Activated T-cell treated with anti-CD3 and anti-CD28 coated beads, Interleukin-2, amount 50 U/mL, for 48 hours (primary cell): ENCODE data around the gene ZNF555.
"Not testable (repeated sequence)": the region's sequence is repeated elsewhere in the genome, so short reads cannot be mapped to it uniquely, and the experiment has no call there.

Source experiments
- DNase-seq, 2 experiments: peaks; one replicate each; pipeline ENCODE4 v3.0.0-alpha.2; 2020

Gene ZNF555

DNA sequence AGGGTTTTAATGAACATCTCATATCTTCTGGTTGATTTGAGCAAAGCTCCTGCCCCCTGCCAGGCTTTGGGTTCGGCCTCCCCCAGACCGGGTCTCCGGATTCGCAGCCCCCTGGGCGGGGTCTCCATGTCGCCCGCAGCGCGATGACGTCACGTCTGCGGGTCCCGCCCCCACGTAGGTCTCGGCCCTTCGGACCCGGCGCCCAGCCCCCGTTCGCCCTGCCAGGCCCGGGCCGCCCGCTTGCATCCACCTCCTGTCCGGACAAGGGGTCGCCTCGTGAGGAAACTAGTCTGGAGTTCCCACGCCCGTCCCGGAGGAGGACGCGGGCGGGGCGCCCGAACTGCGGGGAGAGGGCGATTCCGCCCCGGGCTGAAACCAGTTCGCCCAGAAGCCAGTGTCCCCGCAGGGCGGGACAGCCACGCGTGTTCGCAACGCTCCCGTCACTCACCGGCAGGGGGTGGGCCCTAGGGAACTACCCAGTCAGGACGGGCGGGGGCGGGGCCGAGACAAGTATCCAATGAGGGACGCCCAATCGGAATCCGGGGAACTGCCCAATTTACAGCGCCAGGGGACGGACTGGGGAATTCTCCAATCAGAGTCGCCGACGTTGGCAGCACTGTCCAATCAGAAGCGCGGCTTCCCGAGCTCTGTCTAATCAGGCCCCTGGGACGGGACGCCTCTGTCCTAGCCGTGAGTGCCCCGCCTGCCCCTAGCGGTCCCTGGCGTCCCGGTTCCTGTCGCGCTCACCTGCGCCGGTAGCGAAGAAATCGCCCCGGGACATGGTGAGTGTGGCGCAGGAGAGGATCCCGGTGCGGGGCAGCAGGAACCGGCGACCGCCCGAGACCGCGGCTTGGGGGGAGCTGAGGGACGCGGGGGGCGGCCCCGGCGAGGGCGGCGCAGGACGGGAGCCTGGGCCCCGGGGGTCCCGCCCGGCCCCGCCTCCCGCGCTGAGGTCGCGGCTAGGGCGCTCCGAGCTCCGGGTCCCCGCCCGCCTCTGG lies at the start of gene ZNF555:
Gene ZNF555 (plus strand): TSS at position 682 of the 998 bp plus-strand sequence. CDS start 98 bp downstream, at position 780.
- peak; percentile 97 to 98 for DNase-seq

DNA sequence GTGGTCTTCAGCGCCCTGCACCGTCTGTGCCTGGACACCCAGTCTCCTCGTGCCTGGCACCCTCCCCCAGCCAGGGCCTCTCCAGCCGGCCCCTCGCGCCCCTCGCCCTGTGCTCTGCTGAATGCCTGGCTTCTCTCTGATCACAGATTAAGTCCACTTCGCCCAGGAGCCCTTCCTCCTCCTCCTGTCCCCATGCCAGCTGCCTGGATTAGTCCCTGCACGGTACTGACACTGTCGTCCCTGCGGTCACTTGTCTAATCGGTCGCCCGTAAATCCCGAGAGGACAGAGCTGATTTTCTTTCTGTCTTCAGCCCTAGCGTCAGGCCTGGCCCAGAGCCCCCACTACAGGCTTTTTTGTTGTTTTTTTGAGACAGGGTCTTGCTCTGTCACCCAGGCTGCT lies 49.4 kb upstream of the ZNF555 start:
- DNase-seq: no peak

DNA sequence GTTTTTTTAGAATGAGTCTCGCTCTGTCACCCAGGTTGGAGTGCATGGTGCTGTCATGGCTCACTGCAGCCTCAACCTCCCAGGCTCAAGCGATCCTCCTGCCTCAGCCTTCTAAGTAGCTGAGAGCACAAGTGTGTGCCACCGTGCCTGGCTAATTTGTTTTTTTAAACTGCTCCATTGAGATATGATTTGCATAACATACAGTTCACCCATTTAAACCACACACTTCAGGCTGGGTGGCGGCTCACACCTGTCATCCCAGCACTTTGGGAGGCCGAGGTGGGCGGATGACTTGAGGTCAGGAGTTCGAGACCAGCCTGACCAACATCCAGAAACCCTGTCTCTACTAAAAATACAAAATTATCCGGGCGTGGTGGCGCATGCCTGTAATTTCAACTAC lies 48.6 kb upstream of the ZNF555 start:
- not testable (repeated sequence) for DNase-seq

DNA sequence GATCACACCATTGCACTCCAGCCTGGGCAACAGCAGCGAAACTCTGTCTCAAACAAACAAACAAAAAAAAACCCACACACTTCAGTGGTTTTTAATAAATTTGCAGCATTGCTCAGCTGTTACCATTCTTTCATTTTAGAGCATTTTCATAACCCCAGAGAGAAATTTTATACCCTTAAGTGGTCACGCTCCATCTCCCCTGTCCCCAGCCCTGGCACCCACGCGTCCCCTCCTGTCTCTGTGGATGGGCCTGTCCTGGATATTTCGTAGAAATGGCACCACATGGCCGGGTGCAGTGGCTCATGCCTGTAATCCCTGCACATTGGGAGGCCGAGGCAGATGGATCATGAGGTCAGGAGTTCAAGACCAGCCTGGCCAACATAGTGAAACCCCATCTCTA lies 48.1 kb upstream of the ZNF555 start:
- no peak for DNase-seq

DNA sequence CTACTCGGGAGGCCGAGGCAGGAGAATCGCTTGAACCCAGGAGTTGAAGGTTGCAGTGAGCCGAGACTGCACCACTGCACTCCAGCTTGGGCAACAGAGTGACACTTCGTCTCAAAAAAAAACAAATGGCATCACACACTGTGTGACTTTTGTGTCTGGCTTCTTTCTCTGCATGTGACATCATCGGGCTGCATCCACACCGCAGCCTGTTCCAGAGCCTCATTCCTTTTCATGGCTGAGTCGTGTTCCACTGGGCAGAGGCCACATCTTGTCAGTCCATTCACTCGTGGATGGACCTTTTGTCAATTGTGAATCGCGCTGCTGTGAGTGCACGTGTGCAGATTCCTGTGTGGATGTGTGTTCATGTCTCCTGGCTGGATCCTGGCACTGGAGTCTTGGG lies 47.7 kb upstream of the ZNF555 start:
- no peak for DNase-seq

DNA sequence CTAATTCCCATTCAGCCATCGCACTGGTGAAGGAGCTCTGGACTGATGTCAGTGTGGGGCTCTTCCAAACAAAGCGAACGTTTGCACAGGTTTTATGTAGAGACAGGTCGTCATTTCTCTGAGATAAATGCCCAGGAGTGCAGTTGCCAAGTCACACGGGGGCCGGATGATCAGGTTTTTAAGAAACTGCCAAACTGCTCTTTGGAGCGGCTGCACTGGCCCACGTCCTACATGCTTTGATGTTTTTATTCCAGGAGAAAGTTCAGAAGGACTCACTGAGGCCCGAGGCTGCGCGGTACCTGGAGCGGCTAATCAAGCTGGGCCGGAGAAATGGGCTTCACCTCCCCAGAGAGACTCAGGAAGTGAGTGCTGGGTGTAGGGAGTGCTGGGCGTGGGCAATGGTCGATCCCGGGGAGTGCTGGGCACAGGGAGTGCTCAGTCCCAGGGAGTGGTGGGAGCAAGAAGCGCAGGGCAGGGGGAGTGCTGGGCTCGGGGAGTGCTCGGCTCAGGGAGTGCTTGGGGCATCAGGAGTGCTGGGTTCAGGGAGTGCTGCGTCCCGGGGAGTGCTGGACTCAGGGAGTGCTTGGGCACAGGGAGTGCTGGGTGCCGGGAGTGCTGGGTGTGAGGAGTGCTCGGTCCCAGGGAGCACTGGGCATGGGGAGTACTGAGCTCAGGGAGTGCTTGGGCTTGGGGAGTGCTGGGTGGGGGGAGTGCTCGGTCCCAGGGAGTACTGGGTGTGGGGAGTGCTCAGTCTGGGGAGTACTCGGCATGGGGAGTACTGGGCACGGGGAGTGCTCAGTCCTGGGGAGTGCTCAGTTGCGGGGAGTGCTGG lies 45.2 kb upstream of the ZNF555 start:
- no peak for DNase-seq

DNA sequence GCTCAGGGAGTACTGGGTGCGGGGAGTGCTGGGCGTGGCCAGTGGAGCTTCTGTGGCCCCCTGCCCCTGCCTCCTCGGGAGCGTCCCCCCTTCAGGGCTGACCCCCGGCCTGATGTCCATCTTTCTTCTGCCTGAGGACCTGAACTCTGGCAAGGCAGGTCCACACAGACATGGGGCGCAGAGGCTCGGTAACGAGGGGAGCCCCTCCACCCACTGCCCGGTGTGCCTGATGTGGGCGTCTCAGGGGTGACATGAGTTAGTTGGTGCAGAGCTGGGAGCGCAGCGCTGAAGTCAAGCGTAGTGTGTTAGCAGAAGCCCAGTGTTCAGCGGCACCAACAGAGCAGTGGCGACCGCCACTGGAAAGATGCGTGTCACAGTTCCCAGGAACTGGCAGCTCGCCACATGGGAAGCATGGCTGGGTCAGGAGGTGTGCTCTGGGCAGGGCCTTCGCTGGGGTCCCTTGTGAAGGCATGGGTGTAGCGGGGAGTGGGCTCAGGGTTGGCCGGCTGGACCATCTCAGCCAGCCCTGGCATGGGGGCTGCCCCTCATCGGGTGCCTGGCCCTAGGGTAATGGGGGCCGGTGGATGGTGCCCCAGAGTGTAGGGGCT lies 44.5 kb upstream of the ZNF555 start:
- no peak for DNase-seq

DNA sequence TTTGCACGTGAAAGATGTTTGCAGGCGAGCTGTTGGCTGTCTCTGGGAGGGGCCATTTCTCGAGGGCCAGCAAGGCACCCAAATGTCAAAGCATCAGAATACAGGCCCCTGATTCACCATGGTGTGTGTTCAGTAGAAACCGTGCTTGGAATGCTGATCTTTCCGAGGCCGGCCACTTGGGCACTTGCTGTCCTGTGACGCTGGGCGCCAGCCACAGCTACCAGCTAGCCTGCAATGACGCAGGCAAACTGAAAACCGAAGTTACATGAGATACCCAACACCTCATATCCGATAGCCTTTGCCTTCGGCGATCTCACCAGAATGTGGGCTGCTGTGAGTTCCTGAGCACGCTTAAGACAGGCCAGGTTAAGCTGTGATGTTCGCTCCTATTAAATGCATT lies 44.0 kb upstream of the ZNF555 start:
- no peak for DNase-seq

DNA sequence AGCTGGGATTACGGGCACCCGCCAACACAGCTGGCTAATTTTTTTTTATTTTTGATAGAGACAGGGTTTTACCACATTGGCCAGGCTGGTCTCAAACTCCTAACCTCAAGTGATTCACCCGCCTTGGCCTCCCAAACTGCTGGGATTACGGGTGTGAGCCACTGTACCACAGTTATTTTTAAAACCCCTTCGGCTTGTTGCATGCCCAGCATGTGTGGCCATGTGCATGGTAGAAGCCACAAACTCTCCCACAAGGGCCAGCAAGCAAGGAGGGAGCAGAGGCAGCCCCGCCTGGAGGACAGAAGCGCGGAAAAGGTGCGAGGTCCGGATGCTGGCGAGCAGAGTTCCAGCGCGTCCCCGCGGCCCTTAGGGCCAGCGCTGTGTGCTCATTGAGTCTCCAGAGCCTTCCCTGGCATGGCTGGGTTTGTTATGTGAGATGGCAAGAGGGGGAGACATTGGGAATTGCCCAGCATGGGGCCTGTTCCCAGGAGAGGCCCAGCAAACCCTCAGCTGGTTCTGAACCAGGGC lies 43.1 kb upstream of the ZNF555 start:
- no peak for DNase-seq

DNA sequence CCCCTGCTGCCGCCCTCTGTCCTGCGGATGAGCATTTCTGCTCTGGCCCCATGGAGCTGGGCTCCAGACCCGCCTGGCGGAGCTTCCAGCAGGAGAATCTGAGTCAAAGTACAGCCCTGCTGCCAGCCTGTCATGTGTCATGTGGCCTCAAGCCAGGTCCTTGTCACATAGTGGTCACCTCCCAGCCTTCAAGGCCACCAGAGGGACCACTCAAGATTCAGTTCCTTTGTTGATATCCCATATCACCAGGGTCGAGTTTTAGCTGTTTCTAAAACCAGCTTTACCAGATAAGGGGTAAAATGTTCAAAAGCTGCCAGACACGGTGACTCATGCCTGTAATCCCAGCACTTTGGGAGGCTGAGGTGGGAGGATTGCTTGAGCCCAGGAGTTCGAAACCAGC lies 42.5 kb upstream of the ZNF555 start:
- DNase-seq: no peak

DNA sequence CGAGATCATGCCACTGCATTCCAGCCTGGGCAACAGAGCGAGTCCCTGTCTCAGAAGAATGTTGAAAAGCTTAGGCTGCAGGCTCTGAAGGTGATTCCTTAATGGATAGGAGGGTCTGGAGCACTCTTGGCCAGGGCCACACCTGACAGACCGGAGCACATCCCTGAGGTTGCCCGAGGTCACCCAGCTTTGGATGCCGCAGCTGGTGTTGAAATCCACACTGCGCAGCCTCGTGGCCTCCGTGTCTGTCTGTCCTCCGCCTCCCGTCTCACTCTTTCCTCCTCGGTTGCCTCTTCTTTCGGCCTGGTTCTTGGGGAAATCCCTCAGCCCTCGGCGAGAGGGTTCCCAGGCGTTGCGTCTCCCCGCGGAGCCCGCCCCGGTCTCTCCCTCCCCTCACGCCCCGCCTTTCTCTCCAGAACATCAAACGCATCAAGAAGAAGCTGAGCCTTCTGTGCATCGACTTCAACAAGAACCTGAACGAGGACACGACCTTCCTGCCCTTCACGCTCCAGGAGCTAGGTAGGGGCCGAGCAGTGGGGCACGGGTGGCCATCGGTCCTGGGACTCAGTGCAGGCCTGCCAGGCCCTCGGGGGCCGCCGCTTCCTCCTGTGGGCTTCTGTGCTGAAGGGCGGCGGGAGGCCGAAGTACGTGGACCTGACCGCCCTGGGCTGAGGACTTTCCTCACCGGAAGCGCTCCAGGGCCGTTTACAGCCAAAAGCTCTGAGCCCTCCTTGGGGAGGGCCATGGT lies 41.8 kb upstream of the ZNF555 start:
- DNase-seq: no peak

DNA sequence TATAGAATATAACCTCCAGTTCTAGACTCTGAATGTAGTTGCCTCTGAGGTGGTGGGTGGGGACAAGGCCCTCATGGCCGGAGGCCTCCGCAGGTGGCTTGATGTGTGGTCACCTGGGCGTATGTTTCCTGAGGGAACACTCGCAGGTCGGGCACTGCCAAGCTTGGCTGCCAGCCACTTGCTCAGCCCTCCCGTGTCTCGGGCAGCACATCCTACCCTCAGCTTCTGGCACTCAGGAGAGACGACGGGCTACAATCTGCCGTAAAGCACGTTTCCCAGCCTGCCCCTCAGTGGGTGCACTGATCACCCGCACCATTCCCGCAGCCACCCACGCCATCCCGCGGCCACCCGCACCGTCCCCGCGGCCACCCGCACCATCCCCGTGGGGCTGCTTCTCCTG lies 40.8 kb upstream of the ZNF555 start:
- no peak for DNase-seq

DNA sequence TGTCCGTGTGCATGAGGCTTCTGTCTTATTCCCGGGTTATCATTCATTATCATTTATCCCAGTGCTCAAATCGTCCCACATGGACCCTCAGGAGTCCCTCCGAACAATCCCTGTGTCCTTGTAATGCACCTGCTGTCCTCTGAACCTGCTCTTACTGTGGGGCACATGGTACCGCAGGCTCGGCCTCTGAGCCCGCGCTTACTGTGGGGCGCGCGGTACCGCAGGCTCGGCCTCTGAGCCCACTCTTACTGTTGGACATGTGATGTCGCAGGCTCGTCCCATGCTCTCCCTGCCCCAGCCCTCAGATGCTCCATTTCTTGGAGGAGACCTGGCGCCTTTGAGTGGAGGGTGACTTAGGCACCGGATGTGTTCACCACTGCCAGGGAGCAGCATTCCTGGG lies 38.4 kb upstream of the ZNF555 start:
- no peak for DNase-seq

DNA sequence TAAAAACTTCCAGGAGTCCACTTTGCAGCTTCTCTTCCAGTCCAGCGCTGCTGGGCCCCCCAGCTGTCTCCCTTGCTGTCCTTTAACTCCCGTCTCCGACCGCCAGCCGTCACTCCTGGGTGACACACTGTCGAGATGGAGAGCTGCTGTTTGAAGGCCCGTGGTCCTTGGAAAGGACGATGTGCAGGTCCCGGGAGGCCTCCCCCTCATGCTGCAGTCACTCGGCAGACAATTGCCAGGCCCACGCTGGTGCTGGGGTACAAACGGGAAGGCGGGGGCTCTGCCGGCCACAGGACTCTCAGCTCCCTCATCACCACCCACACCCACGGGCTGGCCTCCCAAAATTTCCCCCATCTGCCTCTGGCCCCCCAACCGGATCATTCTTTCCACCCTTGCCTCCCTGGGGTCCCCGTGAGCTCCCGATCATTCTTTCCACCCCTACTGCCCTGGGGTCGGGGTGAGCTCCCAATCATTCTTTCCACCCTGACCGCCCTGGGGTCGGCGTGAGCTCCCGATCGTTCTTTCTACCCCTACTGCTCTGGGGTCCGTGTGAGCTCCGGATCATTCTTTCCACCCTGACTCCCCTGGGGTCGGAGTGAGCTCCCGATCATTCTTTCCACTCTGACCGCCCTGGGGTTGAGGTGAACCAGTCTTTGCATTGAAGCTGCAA lies 37.7 kb upstream of the ZNF555 start:
- DNase-seq: no peak

DNA sequence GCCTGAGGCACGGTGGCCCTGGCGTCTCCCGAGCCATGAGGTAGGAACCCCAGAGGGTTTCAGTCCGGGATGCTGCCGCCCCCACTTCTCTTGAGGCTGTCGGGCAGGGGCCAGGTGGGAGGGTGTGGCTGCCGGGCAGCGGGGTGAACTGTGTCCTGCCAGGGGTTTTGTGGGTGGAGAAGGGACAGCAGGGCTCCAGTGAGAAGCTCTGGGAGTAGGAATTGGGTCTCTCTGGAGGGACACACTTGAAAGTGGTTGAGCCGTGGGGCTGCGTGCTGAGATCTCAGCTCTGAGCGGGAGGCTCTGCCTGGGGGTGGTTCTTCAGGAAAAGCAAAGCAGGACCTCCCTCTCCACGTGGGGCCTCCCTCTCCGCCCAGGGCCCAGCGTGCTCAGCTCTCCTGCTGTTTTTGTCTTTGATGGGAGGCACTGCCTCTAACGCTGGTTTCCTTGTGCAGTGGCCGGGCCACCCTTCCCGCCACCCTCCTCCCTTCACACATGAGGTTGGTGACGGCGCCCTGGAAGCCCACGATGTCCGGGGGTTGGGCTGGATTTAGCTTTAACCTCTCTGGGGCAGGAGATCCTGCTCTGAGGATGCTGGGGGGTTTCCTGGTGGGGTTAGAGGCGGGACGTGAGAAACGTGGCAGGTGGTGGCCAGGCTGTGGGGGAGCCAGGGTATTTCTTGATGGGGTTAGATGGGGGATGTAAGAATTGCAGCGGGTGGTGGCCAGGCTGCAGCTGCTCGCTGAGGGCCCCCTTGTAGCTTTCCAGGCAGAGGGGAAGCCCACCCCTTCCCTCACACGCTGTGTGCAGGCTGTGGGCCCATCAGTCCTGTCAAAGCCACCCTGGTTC lies 36.9 kb upstream of the ZNF555 start:
- no peak for DNase-seq

DNA sequence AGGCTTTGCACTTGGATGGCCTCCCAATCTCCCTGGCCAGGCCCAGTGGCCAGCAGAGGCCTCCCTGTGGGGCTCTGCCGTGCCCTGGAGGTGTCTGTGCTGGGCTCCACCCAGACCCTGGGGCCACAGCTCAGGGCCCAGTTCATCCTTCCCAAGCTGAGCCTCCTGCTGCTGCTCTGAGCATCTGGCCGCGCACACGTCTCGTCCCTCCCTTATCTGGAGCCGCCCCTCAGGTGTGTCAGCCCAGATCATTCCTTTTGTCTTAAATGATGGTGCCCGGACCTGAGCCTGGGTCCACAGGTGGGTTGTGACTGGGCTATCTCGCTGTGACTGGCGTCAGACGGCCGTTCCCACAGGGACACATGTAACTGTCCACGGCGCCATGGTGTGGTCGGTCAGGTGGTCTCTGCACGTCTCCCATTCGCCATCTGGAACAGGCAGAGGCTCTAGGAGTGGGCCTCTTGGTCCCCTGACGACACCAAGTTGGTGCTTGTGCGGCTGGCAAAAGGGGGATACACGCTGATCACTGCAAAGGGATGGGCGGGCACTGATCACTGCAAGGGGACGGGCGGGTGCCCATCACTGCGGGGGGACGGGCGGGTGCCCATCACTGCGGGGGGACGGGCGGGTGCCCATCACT lies 35.9 kb upstream of the ZNF555 start:
- no peak for DNase-seq

DNA sequence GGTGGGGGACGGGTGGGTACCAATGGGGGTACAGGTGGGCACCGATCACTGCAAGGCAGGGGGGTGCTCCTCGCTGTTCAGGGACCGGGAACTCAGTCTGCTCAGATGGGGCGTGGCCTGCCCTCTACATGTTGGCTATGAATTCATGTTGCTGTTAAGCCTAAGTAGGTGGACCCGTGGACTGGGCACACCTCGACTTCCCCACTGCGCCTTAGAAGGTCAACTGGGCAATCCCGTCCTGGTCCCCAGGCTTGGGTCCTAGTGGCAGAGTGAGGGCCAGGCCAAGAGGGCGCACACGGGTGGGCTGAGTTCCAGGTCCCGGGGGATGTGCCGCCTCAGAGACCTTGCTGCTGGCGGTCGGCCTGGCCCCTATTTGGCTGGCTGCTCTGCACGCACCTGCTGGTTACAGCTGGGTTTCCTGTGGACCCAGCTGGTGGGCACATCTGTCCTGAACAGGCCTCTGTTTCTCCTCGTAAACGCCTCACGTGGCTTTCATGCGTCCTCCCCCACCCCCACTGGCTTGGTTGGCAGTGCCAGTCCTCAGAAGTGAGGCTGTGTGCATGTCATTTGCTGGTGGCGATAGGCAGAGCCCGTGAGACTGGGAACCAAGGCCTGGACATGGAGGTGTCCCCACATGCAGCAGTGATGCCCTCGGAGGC lies 35.2 kb upstream of the ZNF555 start:
- no peak for DNase-seq

DNA sequence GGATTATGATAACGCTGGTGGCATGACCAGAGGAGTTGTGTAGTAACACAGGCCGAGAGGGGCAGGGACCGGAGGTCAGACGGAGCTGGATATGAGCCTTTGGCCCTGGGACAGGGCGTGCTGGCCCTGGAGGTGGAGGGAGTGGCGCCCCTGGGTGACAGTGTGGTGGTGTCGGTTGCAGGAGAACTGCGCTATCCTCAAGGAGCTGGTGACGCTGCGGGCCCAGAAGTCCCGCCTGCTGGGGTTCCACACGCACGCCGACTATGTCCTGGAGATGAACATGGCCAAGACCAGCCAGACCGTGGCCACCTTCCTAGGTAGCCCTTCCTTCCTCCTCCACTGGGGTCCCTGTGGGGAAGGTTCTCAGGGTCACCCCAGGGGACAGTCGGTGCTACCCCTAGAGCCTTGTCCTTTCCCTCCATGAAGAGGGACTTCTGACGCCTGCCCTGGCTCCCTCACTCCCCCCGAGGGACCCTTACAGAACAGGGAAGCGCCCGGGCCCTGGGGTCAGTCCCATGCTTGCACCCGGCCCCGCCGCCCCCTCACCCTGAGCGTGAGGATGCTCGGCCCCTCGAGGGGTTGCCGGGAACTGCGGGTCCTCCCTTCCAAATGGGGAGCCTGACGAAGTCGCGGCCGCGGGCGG lies 34.4 kb upstream of the ZNF555 start:
- no peak for DNase-seq
